ENCODE data around the gene TCEA2. TPM values are rescaled to one million over a fixed set of nuclear protein-coding genes. Genes with fewer than 3 reads are reported as not detected.
A peak's percentile ranks its signal among the peaks of the same experiment; 100 is the strongest.

TCEA2 gene
- total RNA-seq, 1 experiment from 2014 or later: 29.4 TPM

DNA sequence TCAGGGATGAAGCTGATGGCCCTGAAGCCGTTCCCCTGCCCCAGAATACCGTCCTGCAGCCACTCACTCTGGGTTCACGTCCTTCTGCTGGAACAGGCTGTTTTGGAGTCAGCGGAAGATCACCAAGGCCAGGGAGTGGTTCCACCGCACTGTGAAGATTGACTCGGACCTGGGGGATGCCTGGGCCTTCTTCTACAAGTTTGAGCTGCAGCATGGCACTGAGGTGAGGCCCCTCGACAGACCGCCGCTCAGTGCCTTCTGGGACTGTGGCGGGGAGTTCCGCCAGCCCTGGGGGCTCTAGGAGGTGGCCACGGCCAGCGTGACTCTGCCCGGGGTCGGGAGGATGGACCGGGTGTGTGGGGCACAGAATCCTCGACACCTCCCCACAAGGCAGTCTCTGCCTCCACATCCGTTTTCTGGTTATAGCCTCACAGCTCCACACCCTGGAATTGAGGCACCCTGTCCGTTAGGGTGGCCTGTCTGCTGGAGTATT, 31.1 kb upstream of the TCEA2 start:
- no peak for DNase-seq
- H3K27me3 ChIP-seq (ENCODE audit: control insufficient read depth, insufficient read depth, low read length): no peaks in the 10 kb centered on the region
- H3K36me3 ChIP-seq (replicated peaks; ENCODE audit: control insufficient read depth, insufficient read depth, low read length): peaks cover 24% of the 10 kb centered on the region
- H3K4me3 ChIP-seq (ENCODE audit: insufficient read depth, low read depth, low read length): no peak overlapping the region

DNA sequence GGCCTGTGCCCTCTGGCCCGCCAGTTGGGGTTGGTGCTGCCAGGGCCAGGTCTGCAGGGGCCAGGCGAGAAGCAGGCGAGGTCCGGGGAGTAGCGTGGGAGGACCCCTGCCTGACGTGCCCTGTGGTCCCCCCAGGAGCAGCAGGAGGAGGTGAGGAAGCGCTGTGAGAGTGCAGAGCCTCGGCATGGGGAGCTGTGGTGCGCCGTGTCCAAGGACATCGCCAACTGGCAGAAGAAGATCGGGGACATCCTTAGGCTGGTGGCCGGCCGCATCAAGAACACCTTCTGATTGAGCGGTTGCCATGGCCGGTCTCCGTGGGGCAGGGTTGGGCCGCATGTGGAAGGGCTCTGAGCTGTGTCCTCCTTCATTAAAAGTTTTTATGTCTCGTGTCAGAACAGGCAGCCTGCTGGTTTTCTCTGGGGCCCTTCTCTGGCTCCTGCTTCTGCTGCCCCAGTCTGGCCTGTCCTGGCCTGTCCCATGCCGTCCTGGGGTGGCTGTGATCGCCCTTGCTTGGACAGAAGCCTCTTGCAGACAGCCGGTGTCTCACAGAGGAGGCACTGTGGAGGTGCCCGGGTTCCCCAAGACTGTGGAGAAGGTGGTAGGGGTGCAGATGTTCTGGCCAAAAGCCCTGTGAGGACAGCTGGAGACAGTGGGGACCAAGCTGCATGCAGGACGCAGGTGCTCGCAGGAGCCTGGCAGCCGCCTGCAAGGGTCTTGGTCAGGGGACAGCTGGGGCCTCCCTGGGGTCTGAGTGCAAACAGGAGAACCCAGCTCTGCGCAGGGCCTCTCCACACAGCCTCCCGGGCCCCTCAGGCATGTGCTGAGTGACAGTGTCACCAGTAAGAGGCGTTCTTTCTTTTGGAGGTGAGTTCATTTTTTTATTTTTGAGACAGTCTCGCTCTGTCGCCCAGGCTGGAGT, 30.0 kb upstream of the TCEA2 start:
- H3K36me3 ChIP-seq (replicated peaks; ENCODE audit: control insufficient read depth, insufficient read depth, low read length): peaks cover 15% of the 10 kb centered on the region
- DNase-seq: no peak
- no peak overlapping the region for H3K4me3 ChIP-seq (ENCODE audit: insufficient read depth, low read depth, low read length)
- peaks cover 3% of the 10 kb centered on the region for H3K27me3 ChIP-seq (ENCODE audit: control insufficient read depth, insufficient read depth, low read length)

DNA sequence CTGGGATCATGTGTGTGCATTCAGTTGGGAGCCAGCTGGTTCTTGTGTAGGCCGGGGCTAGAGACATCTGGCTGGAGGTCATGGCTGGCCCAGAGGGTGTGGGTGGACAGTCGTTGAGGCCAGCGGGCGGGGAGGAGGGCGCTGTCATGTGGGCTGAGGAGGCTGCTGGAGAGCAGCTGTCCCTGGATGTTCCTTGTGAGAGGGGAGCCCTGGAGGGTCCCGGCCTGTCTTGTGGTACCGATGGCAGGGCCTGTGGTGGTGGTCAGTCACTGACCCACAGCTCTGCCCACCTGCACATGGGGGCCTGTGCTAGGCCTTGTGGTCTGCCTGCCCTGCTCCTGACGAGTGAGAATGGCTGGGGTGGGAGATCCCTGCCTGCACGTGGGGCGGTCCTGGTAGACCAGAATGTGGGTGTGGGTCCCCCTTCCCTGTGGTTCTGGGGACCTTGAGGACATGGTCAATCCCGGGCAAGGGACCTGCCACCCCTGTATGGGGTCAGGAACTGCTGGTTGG, 29.0 kb upstream of the TCEA2 start:
- DNase-seq: no peak

DNA sequence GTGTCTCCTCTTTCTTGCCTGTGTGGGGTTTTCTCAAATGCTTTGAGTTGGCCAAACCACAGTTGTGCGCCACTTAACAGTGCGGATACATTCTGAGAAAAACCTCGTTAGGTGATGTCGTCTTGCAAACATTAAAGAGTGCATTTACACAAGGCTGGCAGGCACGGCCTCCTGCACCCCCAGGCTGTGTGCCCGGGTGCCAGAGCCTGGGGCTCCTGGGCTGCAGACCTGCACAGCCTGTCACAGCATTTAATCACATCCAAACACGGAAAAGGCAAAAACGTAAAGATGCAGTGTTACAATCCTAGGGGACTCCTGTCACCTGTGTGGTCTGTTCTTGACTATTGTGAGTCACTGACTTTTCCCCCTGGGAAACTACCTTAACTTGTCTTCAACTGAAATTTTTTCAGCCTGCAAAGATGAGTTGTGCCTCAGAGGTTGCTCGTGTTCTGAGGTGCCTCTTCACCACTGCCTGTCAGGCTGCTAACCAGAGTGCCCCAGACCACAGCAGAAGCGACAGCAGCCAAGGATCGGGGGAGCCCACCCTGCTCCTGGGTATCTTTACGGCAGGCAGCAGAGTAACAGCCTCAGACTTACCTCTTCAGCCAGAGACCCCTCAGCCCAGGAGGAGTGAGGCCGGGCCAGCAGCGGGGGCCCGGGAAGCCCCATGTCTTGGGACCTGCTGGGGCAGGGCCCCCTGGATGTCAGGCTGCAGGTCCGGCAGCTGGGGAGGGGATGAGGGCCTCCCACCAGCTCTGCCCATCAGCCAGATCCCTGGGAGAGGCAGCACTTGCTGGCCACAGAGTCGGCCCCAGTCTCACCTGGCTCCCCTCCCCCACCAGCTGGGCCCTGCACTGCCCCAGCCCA, 27.7 kb upstream of the TCEA2 start:
- peaks cover 6% of the 10 kb centered on the region for H3K36me3 ChIP-seq (replicated peaks; ENCODE audit: control insufficient read depth, insufficient read depth, low read length)
- DNase-seq: no peak
- H3K27me3 ChIP-seq (ENCODE audit: control insufficient read depth, insufficient read depth, low read length): peaks cover 25% of the 10 kb centered on the region
- no peak overlapping the region for H3K4me3 ChIP-seq (ENCODE audit: insufficient read depth, low read depth, low read length)

More for the DNA sequence above, 29.0 kb upstream of the TCEA2 start:
- Histone ChIP-seq H3K36me3 (replicated peaks; ENCODE audit: control insufficient read depth, insufficient read depth, low read length) (peaks cover 10% of the 10 kb centered on the region), H3K27me3 (ENCODE audit: control insufficient read depth, insufficient read depth, low read length) (peaks cover 12% of the 10 kb centered on the region), H3K4me3 (ENCODE audit: insufficient read depth, low read depth, low read length) (no peak overlapping the region)

DNA sequence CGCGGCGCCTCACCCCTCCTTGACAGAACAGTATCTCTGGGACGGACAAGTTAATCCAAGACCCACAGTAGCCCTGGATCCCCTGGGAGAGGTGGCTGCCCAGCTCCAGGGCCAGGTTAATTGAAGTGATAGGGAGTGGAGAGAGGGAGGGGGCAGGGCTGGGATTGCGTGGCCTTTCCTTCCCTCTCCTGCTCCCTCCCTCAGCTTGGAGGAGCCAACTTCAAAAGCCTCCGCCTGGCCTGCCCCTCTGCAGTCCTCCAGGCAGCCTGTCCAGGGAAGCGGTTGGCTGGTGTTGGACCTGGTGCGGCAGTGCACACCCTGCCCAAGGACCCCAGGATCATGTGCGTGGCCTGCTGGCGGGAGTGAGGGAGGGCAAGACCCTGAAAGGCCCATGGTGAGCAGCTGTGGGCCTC, 27.1 kb upstream of the TCEA2 start, which contains the start of gene C20orf204:
C20orf204 (plus strand) TSS at position 250 of the 413 bp plus-strand sequence; CDS start at position 392, 142 bp downstream.
- H3K27me3 ChIP-seq (ENCODE audit: control insufficient read depth, insufficient read depth, low read length): peaks cover 31% of the 10 kb centered on the region
- DNase-seq: peak; percentile 85
- peaks cover 6% of the 10 kb centered on the region for H3K36me3 ChIP-seq (replicated peaks; ENCODE audit: control insufficient read depth, insufficient read depth, low read length)
- H3K4me3 ChIP-seq (ENCODE audit: insufficient read depth, low read depth, low read length): no peak within 1 kb of the TSS

DNA sequence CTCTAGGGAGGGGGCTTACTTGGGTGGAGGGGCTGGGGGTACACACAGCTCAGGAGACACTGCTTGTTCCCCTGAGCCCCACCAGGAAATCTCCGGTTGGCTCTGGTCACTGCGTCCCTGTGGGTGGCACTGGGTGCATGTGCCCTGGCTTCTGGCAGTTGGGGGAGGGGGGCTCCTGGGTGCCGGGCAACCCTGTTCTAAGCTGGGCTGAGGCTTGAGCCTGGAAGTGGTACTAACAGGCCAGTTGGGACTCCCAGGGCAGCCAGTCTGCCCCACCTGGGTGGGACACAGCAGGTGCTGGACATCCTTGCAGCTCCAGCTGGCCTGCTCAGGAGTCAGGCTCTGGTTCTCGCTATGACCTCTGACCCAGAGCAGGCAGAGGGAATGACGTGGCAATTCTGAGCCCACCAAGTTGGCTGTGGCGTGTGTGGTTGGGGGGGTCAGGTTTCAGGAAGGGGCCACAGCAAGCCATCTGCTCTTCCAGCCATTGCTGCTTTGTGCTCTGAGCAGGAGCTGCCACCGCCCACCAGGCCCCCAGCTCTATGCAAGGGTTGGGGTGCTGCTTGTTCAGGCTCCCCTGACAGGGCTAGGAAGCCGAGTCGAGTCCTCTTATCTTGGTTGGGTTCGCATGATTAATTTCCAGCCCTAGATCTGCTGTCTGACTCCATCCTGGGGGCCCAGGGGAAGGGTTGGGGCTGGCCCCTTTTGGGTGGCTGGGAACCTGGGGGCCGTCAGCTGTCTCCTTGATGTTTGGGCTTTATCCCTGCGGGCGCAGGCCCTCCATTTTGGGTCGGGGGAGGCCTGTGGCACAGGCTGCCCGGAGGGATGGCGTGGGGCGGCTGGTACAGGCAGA, 26.4 kb upstream of the TCEA2 start:
- DNase-seq: peak; percentile 81
- Histone ChIP-seq H3K27me3 (ENCODE audit: control insufficient read depth, insufficient read depth, low read length) (peaks cover 38% of the 10 kb centered on the region), H3K36me3 (replicated peaks; ENCODE audit: control insufficient read depth, insufficient read depth, low read length) (peaks cover 6% of the 10 kb centered on the region), H3K4me3 (ENCODE audit: insufficient read depth, low read depth, low read length) (no peak overlapping the region)

DNA sequence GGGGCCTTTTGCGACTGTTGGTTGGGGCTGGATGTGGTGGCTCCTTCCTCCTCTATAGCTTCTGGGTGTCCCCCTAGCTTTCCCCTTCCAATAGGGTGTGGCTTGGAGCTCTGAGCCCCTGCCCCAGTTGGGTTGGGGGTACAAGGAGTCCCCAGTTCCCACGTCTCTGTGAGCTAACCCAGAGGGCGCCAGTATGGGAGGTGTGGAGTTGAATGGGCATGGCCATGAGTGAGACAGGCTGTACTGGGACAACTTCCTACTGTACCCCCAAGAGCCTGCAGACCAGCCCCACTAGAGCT, 25.9 kb upstream of the TCEA2 start:
- Histone ChIP-seq H3K4me3 (ENCODE audit: insufficient read depth, low read depth, low read length) (no peak overlapping the region), H3K27me3 (ENCODE audit: control insufficient read depth, insufficient read depth, low read length) (peaks cover 43% of the 10 kb centered on the region)
- peak; percentile 74 for DNase-seq

DNA sequence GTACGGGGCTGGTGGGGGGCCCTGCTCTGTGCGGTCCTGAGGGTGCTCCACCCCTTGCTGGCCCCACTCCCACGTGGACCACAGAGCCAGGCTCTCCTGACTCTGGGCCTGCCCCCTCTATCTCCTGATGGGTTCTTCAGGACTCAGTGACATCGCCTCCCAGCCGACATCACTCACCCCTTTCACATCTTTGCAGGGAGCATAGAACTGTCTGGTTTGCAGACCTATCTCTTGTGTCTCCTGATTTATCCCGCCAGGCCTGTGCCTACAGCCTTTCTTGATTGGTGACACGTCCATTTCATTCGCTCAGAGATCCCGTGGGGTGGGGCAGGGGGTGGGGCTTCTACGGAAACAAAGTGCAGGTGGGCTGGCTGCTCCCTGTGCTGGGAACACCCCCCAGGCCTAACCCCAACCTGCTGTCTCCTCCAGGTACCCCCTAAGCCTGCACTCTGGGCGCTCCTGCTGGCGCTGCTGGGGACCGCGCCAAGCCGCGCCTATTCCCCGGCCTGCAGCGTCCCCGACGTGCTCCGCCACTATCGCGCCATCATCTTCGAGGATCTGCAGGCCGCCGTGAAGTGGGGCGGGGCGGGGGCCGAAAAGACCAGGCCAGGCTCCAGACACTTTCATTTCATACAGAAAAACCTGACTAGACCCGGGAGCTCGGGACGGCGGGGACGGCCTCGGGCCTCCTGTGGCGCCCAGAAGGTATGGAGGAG, 25.3 kb upstream of the TCEA2 start:
- H3K4me3 ChIP-seq (ENCODE audit: insufficient read depth, low read depth, low read length): peak overlapping the region; percentile 58

More for the DNA sequence above, 25.9 kb upstream of the TCEA2 start:
- peaks cover 3% of the 10 kb centered on the region for H3K36me3 ChIP-seq (replicated peaks; ENCODE audit: control insufficient read depth, insufficient read depth, low read length)

DNA sequence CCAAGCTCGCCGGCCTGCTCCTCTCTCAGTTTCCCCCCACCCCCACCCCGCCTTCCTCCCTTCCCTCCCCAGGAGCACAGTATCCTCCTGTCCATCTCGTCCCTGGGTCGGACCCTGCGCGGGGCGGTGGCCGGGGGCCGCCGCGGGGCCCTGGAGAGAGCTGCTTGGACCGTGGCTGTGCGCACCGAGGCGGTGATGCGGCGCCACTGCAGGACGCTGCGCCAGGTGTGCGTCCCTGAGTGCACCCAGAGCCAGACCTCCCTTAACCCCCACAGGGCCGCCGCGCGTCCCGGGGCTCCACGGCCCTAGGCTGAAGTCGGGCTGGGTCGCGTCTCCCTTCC, 24.8 kb upstream of the TCEA2 start:
- peak overlapping the region; percentile 58 for H3K4me3 ChIP-seq (ENCODE audit: insufficient read depth, low read depth, low read length)
- H3K36me3 ChIP-seq (replicated peaks; ENCODE audit: control insufficient read depth, insufficient read depth, low read length): peaks cover 2% of the 10 kb centered on the region
- DNase-seq: peak; percentile 82
- peaks cover 46% of the 10 kb centered on the region for H3K27me3 ChIP-seq (ENCODE audit: control insufficient read depth, insufficient read depth, low read length)

More for the DNA sequence above, 25.3 kb upstream of the TCEA2 start:
- Histone ChIP-seq H3K36me3 (replicated peaks; ENCODE audit: control insufficient read depth, insufficient read depth, low read length) (peaks cover 2% of the 10 kb centered on the region), H3K27me3 (ENCODE audit: control insufficient read depth, insufficient read depth, low read length) (peaks cover 46% of the 10 kb centered on the region)
- DNase-seq: peak; percentile 88

DNA sequence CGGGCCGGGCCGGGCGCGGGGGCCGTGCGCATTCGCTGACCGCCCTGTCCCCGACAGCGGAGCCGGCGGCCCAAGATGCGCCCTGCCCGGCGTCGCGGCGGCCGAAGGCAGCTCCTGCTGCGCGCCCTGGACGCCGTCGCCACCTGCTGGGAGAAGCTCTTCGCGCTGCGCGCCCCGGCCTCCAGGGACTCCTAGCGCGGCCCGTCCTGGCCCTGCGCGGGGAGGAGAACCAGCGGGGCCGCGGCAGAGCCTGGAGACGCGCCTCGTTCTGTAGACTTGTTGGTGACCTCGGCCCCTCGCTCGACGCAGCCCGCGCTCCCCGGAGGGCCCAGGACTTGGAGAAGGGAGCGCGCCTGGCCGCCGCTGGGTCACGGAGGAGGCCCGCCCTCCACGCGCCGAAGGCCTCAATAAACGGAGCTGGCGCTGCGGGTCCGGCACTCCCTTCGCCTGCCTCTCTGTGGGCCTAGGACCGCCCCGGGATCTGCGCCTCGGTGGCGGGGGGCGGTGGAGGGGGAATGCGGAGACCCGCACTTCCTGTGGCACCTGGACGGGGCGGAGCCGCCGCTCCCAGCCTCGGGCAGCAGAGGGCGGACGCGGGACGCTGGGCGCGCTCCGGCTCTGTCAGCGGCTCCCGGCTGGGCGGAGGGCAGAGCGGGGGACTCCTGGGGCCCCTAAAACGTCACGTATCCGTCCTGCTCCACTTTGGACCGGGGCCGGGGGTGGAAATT, 24.3 kb upstream of the TCEA2 start:
- peaks cover 2% of the 10 kb centered on the region for H3K36me3 ChIP-seq (replicated peaks; ENCODE audit: control insufficient read depth, insufficient read depth, low read length)
- peak overlapping the region; percentile 58 for H3K4me3 ChIP-seq (ENCODE audit: insufficient read depth, low read depth, low read length)
- DNase-seq: peak; percentile 99
- H3K27me3 ChIP-seq (ENCODE audit: control insufficient read depth, insufficient read depth, low read length): peaks cover 46% of the 10 kb centered on the region

DNA sequence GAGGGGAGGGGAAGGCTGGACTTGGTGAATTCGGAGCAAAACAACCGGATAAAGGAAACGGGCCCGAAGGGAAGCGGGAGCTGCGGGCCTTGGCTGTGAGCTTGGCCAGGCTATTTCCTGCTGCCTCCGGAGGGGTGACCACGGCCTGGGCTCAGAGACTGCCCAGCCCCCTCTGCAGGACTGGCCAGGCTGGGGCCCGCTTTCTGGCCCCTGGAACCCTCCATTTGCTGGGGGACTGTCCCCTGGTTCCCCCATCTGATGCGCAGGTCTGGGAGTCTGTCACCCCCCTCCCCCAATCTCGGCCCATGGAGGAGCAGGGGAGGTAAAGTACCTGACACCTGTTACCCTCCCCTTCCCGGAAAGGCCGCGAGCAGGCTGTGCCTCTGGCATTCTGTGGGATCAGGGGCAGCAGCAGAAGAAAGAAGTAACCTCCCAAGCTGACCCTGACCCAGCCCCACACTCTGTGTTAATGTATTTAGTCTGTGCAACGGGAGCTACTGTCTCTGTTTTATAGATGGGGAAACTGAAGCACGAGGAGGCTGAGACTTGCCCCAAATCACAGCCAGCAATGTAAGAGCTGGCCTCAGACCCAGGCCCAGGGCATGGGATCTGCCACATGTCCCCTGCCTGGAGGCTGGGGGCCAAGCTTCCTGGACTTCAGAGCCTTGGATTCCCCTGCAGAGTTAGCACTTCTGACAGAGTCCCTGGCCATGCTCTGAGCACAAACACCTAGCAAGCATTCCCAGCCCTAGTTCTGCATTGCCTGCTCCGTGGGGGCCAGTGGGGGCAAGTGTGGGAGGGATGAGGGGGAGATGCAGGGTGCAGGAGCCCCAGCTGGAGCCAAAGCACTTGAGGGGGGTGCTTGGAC, 23.5 kb upstream of the TCEA2 start:
- DNase-seq: peak; percentile 86
- H3K27me3 ChIP-seq (ENCODE audit: control insufficient read depth, insufficient read depth, low read length): peaks cover 48% of the 10 kb centered on the region
- H3K4me3 ChIP-seq (ENCODE audit: insufficient read depth, low read depth, low read length): peak overlapping the region; percentile 58
- H3K36me3 ChIP-seq (replicated peaks; ENCODE audit: control insufficient read depth, insufficient read depth, low read length): peaks cover 2% of the 10 kb centered on the region

Measured in H7 (cell line).